HG03565 (cell line): ENCODE data around the gene KRT15.

ENCODE experiments used
- ATAC-seq: cut with Tn5 transposase; IDR thresholded peaks from one replicate; pipeline ENCODE4 v1.9.1; 2021; ENCODE audit warnings: mild to moderate bottlenecking, moderate library complexity; ENCODE audit not compliant: unreplicated experiment

The KRT15 gene

DNA sequence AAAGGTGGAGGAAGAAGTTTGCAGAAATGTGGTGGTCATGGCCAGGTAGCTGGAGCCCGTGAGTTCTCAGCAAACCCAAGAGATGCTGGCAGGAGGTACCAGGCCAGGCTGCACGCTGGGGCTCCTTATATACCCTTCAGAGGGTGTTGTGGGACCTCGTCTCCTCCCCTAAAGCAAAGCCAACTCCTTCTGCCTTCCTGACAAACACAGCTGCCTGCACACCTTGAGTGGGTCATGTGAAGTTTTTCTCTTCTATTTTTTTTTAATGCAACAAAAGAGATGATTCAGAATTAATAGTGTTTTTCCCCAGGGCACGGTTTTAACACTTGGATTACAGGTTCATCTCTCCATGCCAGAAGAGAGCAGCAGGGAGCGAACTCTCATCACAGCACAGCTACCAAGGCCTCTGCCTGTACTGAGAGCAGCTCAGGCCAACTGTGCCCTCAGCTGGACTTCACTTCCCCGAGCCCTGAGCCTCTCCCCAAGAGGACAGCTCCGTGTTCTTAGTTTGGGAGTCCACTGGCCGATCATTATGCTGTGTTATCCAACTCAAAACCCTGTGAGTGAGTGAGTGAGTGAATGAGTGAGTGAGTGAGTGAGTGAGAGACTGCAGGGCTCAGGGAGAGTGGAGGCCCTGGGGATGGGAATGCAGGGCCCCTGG, at the start of gene KRT15:
TSS of gene KRT15 (minus strand) at position 102 of the 661 bp plus-strand sequence. CDS start at position 39, 63 bp downstream.
- no peak for ATAC-seq

- no peak for ATAC-seq
These were observed 48.6 kb upstream of the KRT15 start for GRCh38 chr17:41567317-41567716.

- ATAC-seq = no peak
These were observed 46.6 kb upstream of the KRT15 start for GRCh38 chr17:41565338-41565737.

GRCh38 chr17:41563607-41564170, 45.0 kb upstream of the KRT15 start:
- no peak for ATAC-seq

DNA sequence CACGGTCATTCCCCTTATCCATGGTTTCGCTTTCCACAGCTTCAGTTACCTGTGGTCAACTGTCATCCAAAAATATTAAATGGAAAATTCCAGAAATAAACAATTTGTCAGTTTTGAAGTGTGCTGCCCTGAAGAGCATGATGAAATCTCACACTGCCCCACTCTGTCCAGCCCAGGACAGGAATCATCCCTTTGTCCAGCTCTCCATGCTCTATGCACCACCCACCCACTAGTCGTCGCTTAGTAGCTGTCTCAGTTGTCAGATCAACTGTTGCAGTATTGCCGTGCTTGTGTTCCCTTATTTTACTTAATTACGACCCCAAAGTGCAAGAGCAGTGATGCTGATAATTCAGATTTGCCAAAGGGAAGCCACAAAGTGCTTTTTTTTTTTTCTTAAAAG, 42.9 kb upstream of the KRT15 start:
- no peak for ATAC-seq

- ATAC-seq = no peak
These were observed 40.9 kb upstream of the KRT15 start for GRCh38 chr17:41559548-41559947.

DNA sequence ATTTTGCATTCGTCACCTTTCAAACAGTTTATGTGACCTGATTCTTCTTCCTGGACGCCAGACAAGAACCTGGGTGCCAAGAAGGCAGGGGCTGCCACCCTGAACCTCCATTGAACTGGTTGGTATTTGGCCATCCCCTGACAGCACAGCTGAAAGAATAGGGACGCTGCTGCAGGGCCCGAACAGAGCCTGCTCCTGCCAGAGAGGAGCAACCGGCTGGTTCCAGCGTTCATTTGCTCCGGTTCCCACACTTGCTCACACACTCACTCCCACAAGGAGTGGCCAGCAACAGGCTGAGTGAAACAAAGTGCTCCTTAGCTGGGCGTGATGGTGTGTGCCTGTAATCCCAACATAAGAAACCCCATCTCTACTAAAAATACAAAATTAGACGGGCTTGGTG, 38.2 kb upstream of the KRT15 start:
- no peak for ATAC-seq

DNA sequence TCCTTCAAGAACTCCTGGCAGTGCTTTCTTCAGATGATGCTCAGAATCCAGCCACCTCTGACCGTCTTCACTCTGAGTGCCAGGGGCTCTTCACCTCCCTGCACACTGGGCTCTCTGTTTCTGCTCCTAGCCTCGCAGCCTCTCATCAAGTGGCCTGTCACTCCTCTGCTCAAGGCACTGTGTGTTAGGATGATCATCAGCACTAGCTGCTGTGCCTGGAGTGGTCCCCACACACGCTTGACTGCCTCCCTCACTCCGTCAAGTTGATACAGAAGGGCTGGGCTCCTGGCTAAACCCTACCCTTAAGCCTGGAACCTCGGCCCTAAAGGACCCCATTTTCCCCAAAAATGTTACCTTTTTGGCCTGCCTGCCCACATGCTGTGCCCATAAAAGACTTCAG, 37.6 kb upstream of the KRT15 start:
- ATAC-seq = no peak

DNA sequence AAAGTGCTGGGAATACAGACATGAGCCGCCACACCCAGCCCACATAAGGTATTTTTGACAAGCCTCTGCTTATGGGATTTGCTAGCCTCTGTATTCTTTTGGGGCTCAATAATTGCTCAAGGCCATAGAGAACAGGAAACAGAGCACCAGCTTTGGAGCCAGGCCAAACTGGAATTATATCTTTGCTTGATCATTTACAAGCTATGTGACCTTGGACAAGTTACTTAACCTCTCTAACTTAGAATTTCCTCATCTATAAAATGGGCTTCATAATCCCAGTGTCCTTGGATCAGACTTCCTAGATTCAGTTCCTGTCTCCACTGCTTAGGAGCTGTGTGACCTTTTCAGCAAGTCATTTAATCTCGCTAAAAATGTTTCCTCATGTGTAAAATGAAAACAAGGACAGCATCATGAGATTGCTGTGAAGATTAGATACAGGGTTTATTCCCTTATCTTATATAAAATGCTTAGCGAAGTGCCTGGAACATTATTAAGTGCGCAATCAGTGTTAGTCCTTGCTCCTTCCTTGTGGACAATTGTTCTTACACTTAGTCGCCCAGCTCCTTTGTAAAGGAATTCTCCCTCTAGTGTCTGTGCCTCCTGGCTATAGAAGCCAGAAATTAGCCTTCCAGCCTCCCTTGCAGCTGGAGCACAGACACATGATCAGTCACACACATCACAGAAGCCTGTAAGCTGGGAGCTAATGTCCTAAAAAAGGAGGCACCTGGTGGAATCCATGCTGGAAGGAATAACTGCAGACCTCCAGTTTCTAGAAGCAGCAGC, 36.6 kb upstream of the KRT15 start:
- no peak for ATAC-seq

- ATAC-seq = no peak
These were observed 35.4 kb upstream of the KRT15 start for GRCh38 chr17:41553987-41554680.

- no peak for ATAC-seq
These were observed 34.5 kb upstream of the KRT15 start for GRCh38 chr17:41553176-41553575.

DNA sequence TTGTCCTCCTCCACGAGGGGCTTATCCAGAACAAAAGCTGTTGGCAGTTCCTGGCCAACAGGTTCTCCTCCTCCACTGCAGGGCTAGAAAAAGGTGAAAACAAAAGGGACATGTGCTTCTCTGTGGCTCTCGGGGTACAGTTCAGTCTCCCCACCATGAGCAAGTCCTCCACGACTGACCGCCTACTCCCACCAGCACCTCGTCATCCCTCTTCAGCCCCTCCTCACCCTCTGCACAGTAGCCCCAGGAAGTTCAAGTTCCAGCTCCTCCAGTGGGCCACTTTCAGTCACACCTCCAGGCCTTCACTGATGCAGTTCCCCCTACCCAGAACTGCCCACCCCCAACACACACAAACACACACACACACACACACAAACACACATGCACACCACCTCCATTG, 33.8 kb upstream of the KRT15 start:
- no peak for ATAC-seq

GRCh38 chr17:41551365-41551764, 32.7 kb upstream of the KRT15 start:
- no peak for ATAC-seq

DNA sequence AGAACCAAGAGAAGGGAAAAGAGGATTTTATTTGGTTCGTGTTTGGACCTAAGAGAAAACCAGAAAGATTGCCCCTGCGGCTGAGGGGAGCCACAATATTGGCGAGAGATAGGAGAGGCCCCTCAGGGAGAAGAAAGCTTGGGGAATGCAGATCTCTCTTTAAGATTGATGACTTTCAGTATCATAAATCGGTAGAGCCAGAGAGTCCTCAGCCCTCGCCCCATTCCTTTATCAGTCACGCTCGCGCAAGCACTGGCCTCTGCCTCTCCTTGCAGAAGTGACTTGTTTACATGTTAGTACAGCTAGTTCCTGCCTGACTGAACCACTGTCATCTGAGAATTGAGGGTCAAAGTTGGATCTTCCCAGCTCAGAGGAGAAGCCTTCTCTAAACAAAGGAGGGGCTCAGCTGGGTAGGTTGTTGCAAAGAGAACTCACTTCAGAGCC, 30.9 kb upstream of the KRT15 start:
- ATAC-seq = no peak

- ATAC-seq = no peak
These were observed 30.3 kb upstream of the KRT15 start for GRCh38 chr17:41548844-41549595.

DNA sequence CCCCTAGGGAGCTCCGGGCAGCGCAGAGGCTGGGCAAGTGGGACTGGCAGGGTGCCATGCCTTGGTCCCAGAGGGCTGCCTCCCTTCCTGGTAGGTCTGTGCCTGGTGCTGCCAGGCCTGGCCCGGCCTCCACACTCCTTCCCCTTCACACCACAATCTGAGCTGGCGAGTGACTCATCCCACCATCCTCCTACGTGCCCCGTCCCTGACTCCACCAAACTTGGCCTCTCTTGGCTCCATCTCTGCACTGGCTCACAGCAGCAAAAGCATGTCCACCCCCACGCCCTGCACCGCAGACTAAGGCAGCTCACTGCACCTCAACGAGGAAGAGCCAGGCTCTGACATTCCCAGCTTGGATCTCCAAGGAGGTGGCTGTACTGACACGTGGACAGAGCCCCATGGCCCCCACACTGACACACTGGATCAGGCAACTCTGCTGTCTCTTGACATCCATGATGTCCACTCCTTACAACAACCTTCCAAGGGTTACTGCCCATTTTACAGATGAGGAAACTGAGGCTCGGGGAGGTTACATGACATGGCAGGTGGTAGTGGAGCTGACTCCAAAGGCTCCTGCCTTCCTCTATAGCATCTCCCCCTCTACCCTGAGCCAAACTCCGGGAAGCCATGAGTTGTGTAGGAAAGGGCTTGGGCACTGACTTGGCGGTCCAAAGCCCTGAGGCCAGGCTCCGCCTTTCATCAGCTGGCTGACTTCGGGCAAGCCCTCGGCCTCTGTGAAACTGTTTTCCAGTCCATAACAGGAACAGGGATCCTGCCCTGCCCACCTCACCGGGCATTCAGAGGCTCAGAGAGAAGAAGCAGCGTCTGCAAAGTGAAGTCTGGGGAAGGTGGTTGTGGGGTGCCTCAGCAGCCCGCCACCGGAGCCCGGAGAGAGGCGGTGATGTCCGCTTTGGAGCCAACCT, 29.5 kb upstream of the KRT15 start:
- no peak for ATAC-seq

GRCh38 chr17:41547378-41547841, 28.7 kb upstream of the KRT15 start:
- ATAC-seq = no peak

GRCh38 chr17:41546819-41547218, 28.1 kb upstream of the KRT15 start:
- ATAC-seq = no peak

DNA sequence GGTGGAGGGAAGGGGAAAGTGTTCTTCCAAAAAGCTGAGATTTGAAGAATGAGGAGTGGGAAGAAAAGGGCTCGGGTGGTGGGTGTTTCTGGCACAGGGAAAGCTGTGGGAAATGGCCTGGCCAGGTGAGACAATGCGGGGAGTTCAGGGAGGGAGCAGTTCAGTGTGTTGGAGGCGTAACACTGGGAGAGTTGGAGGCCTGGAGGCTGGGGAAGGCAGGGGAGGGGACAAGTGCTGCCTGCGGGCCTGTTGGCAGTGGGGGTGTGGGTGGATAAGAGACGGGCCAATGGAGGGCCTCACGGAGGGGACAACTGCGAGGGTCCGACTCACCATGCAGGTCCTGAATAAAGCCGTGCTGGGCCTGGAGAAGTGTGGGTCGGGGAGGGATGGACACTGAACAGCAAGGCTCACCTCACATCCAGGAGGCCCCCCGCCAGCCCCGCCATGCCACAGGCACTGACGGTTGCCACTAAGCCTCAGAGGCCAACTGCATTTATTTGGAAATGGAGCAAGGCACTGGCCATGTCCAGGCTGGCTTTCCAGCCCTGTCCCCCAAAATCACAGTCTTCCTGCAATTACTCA, 27.2 kb upstream of the KRT15 start:
- ATAC-seq = no peak
